Measurements from ENCODE around the gene SLC25A41.
"Not testable (repeated sequence)": the region's sequence is repeated elsewhere in the genome, so short reads cannot be mapped to it uniquely, and the experiment has no call there.

Gene SLC25A41

DNA sequence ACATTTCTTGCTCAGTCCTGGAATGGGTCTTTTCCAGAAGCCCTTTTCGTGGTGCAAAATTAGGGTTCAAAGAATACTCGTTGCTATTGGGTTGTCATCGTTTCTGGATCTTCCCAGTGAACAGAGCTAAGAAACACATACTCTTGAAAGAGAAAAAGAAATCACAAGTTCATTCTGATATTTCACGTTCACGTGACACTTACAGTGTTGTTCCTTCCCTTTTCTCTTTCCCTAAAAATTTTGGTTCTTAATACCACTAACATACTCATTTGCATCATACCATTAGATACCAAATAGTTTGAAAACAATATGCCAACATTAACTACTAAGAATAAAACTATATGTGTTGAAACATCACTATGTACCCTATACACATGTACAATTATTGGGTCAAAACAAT is 27.2 kb downstream of the SLC25A41 start:
- Histone ChIP-seq H3K9me3 (ENCODE audit: insufficient read depth, low read length) (no peaks in the 10 kb centered on the region), H3K9ac (ENCODE audit: low read length) (no peak overlapping the region), H3K4me3 (ENCODE audit: insufficient read depth, low read length, poor library complexity, severe bottlenecking) (no peak overlapping the region), H3K79me2 (ENCODE audit: insufficient read depth, low read length) (no peaks in the 10 kb centered on the region), H2AFZ (ENCODE audit: low read depth, low read length, severe bottlenecking) (no peak overlapping the region), H3K9me2 (replicated peaks; ENCODE audit: insufficient read depth, low read length) (no peaks in the 10 kb centered on the region), H3K27ac (ENCODE audit: low read depth, low read length) (no peak overlapping the region), H3K4me2 (ENCODE audit: low read depth, low read length, poor library complexity, severe bottlenecking) (no peak overlapping the region), H3F3A (ENCODE audit: insufficient read depth) (no peaks in the 10 kb centered on the region), H4K20me1 (ENCODE audit: low read depth, low read length) (no peaks in the 10 kb centered on the region), H3K36me3 (ENCODE audit: low read length) (no peaks in the 10 kb centered on the region), H3K27me3 (ENCODE audit: low read length) (no peaks in the 10 kb centered on the region)
- no peak for TF ChIP-seq EZH2phosphoT487 (conservative IDR thresholded peaks at IDR 0.05; ENCODE audit: low read length)
- TF ChIP-seq, protein P1, sequence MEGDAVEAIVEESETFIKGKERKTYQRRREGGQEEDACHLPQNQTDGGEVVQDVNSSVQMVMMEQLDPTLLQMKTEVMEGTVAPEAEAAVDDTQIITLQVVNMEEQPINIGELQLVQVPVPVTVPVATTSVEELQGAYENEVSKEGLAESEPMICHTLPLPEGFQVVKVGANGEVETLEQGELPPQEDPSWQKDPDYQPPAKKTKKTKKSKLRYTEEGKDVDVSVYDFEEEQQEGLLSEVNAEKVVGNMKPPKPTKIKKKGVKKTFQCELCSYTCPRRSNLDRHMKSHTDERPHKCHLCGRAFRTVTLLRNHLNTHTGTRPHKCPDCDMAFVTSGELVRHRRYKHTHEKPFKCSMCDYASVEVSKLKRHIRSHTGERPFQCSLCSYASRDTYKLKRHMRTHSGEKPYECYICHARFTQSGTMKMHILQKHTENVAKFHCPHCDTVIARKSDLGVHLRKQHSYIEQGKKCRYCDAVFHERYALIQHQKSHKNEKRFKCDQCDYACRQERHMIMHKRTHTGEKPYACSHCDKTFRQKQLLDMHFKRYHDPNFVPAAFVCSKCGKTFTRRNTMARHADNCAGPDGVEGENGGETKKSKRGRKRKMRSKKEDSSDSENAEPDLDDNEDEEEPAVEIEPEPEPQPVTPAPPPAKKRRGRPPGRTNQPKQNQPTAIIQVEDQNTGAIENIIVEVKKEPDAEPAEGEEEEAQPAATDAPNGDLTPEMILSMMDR (IDR thresholded peaks at IDR 0.05; ENCODE audit: insufficient read depth, low read length, poor library complexity, severe bottlenecking), result no peak

DNA sequence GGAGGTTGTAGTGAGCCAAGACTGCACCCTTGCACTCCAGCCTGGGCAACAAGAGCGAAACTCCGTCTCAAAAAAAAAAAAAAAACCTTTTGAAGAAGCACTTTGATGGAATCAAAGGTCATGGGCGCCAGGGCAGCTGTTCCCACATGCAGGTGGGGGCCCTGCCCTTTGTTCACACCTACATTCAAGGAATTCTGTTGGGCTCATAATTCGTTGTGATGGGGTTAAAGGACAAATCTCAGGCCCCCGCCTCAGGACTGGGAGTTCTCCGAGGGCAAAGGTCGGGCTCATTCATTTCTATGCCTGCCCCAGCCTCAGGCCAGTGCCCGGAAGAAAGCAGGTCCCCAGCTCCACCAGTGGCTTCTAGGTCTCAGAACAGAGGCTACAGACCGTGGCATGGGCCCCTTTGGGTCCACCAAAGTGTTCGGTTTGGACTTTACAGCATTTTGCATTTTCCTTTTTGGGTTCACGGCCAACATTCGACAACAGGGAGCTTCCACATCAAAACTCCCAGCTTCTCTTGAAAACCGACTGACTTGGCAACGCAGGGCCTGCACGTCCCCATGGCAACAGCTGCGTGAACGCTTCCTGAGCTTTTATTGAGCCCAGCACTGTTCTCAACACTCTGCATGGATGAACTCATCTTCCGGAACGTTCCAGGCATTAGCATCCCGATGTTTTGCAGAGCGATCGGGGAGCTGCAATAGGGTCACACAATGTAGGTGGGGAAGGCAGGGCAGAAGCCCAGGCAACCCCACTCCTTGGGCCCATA is 30.5 kb downstream of the SLC25A41 start:
- H3K27ac ChIP-seq (ENCODE audit: low read depth, low read length), result no peak overlapping the region
- TF ChIP-seq EZH2phosphoT487 (conservative IDR thresholded peaks at IDR 0.05; ENCODE audit: low read length), result no peak
- TF ChIP-seq, protein P1 (IDR thresholded peaks at IDR 0.05; ENCODE audit: insufficient read depth, low read length, poor library complexity, severe bottlenecking), result no peak
- H3K27me3 ChIP-seq (ENCODE audit: low read length), result no peaks in the 10 kb centered on the region
- no peaks in the 10 kb centered on the region for H4K20me1 ChIP-seq (ENCODE audit: low read depth, low read length)
- no peaks in the 10 kb centered on the region for H3F3A ChIP-seq (ENCODE audit: insufficient read depth)
- H3K4me3 ChIP-seq (ENCODE audit: insufficient read depth, low read length, poor library complexity, severe bottlenecking), result no peak overlapping the region
- no peaks in the 10 kb centered on the region for H3K9me2 ChIP-seq (replicated peaks; ENCODE audit: insufficient read depth, low read length)
- H3K9ac ChIP-seq (ENCODE audit: low read length), result no peak overlapping the region
- no peak overlapping the region for H2AFZ ChIP-seq (ENCODE audit: low read depth, low read length, severe bottlenecking)
- no peaks in the 10 kb centered on the region for H3K79me2 ChIP-seq (ENCODE audit: insufficient read depth, low read length)
- H3K4me2 ChIP-seq (ENCODE audit: low read depth, low read length, poor library complexity, severe bottlenecking), result no peak overlapping the region
- no peaks in the 10 kb centered on the region for H3K36me3 ChIP-seq (ENCODE audit: low read length)
- no peaks in the 10 kb centered on the region for H3K9me3 ChIP-seq (ENCODE audit: insufficient read depth, low read length)

DNA sequence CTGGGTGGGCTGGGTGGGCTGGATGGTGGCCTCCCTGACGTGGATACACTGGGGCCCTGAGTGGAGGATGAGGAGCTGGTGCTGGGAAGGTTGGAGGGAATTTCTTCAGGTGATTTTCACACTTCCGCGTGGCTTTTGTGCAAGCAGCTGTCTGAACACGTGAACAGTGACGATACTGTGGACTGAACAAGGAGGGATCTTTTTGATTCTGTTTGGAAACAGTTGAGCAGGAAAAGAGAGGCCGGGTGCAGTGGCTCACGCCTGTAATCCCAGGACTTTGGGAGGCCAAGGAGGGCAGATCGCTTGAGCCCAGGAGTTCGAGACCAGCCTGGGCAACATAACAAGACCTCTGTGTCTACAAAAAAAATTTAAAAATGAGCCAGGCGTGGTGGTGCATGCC is 31.5 kb downstream of the SLC25A41 start:
- Histone ChIP-seq H3K27me3 (ENCODE audit: low read length) (no peaks in the 10 kb centered on the region), H3K27ac (ENCODE audit: low read depth, low read length) (no peak overlapping the region), H3K36me3 (ENCODE audit: low read length) (no peaks in the 10 kb centered on the region), H4K20me1 (ENCODE audit: low read depth, low read length) (no peaks in the 10 kb centered on the region), H3K79me2 (ENCODE audit: insufficient read depth, low read length) (no peaks in the 10 kb centered on the region), H2AFZ (ENCODE audit: low read depth, low read length, severe bottlenecking) (no peak overlapping the region), H3K9me2 (replicated peaks; ENCODE audit: insufficient read depth, low read length) (no peaks in the 10 kb centered on the region), H3K9me3 (ENCODE audit: insufficient read depth, low read length) (no peaks in the 10 kb centered on the region), H3F3A (ENCODE audit: insufficient read depth) (no peaks in the 10 kb centered on the region), H3K4me2 (ENCODE audit: low read depth, low read length, poor library complexity, severe bottlenecking) (no peak overlapping the region), H3K4me3 (ENCODE audit: insufficient read depth, low read length, poor library complexity, severe bottlenecking) (no peak overlapping the region), H3K9ac (ENCODE audit: low read length) (no peak overlapping the region)
- TF ChIP-seq, protein P1 (IDR thresholded peaks at IDR 0.05; ENCODE audit: insufficient read depth, low read length, poor library complexity, severe bottlenecking), result no peak
- TF ChIP-seq EZH2phosphoT487 (conservative IDR thresholded peaks at IDR 0.05; ENCODE audit: low read length), result no peak

DNA sequence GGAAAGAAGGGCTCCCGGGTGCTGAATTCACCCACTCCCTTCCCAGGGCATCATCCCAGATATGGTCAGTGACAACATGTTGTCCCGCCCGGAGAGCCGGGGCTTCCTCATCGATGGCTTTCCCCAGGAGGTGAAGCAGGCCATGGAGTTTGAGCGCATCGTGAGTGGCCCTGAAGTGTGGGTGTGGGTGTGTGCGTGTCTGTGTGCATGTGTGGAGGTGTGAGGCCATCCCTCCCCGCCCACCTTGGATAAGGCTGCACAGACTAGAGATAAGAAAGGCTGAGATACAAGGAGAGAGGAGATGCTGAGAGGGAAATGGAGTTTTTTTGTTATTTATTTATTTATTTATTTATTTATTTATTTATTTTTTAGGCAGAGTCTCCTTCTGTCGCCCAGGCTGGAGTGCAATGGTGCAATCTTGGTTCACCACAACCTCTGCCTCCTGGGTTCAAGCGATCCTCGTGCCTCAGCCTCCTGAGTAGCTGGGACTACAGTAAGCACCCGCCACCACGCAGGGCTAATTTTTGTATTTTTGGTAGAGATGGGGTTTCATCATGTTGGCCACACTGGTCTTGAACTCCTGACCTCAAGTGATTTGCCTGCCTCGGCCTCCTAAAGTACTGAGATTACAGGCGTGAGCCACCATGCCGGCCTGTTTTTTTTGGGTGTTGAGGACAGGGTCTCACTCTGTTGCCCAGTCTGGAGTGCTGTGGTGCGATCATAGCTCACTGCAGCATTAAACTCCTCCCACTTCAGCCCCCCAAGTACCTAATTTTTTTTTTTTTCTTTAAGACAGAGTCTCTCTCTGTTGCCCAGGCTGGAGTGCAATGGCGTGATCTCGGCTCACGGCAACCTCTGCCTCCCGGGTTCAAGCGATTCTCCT is 33.3 kb downstream of the SLC25A41 start:
- not testable (repeated sequence) for H4K20me1 ChIP-seq (ENCODE audit: low read depth, low read length); H3K27ac ChIP-seq (ENCODE audit: low read depth, low read length); H3K79me2 ChIP-seq (ENCODE audit: insufficient read depth, low read length); H3K36me3 ChIP-seq (ENCODE audit: low read length); H3K9me3 ChIP-seq (ENCODE audit: insufficient read depth, low read length); H3K4me2 ChIP-seq (ENCODE audit: low read depth, low read length, poor library complexity, severe bottlenecking); H3K9ac ChIP-seq (ENCODE audit: low read length); H3K9me2 ChIP-seq (replicated peaks; ENCODE audit: insufficient read depth, low read length); H2AFZ ChIP-seq (ENCODE audit: low read depth, low read length, severe bottlenecking); H3K27me3 ChIP-seq (ENCODE audit: low read length); H3K4me3 ChIP-seq (ENCODE audit: insufficient read depth, low read length, poor library complexity, severe bottlenecking); H3F3A ChIP-seq (ENCODE audit: insufficient read depth)

Measured in SU-DHL-6 (cell line).